Measurements from ENCODE around the gene FRYL. TPM values are rescaled to one million over a fixed set of nuclear protein-coding genes. Genes with fewer than 3 reads are reported as not detected.

FRYL gene
- total RNA-seq, 4 donors from 2014 or later: 14.5 to 43.7 (median 20.1) TPM

DNA sequence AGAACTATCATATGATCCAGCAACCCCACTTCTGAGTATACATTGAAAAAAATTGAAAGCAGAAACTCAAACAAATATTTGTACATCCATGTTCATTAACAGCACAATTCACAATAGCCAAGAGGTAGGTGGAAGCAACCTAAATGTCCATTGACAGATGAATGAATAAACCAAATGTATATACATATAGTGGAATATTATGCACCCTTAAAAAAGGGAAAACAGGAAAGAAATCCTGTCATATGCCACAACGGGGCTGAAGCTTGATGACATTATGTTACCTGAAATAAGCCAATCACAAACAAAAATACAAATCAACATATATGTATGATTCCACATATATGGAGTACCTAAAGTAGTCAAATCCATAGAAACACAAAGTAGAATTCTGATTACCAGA is 222.1 kb downstream of the FRYL start:
- intact Hi-C loops (cut with DNase I; ENCODE audit: low total_unique reads): no loop called here
- no peak for ATAC-seq
- DNase-seq: no peak
- no peak overlapping the region for H3K4me3 ChIP-seq
- no peaks in the 10 kb centered on the region for H3K4me1 ChIP-seq
- TF ChIP-seq POLR2A (IDR thresholded peaks at IDR 0.05): no peak
- TF ChIP-seq, protein P1, sequence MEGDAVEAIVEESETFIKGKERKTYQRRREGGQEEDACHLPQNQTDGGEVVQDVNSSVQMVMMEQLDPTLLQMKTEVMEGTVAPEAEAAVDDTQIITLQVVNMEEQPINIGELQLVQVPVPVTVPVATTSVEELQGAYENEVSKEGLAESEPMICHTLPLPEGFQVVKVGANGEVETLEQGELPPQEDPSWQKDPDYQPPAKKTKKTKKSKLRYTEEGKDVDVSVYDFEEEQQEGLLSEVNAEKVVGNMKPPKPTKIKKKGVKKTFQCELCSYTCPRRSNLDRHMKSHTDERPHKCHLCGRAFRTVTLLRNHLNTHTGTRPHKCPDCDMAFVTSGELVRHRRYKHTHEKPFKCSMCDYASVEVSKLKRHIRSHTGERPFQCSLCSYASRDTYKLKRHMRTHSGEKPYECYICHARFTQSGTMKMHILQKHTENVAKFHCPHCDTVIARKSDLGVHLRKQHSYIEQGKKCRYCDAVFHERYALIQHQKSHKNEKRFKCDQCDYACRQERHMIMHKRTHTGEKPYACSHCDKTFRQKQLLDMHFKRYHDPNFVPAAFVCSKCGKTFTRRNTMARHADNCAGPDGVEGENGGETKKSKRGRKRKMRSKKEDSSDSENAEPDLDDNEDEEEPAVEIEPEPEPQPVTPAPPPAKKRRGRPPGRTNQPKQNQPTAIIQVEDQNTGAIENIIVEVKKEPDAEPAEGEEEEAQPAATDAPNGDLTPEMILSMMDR (IDR thresholded peaks at IDR 0.05 in 4 of 5, conservative IDR thresholded peaks at IDR 0.05 in 1 of 5): no peak
- no peaks in the 10 kb centered on the region for H3K9me3 ChIP-seq
- H3K27me3 ChIP-seq: no peaks in the 10 kb centered on the region
- H3K36me3 ChIP-seq: peaks cover 2 to 85% of the 10 kb centered on the region in 2 donors
- no peak overlapping the region for H3K27ac ChIP-seq
- in situ Hi-C loops (cut with MboI; ENCODE audit: low sequenced_read_pairs in 4 of 4): no loop called here

- DNase-seq: no peak
- H3K27me3 ChIP-seq: no peaks in the 10 kb centered on the region
- in situ Hi-C loops (cut with MboI; ENCODE audit: low sequenced_read_pairs in 4 of 4) (no loop called here), intact Hi-C loops (cut with DNase I; ENCODE audit: low total_unique reads) (no loop called here)
- ATAC-seq: no peak
- peaks cover 2 to 86% of the 10 kb centered on the region in 2 donors for H3K36me3 ChIP-seq
- TF ChIP-seq, protein P1 (IDR thresholded peaks at IDR 0.05 in 4 of 5, conservative IDR thresholded peaks at IDR 0.05 in 1 of 5): no peak
- TF ChIP-seq POLR2A (IDR thresholded peaks at IDR 0.05): no peak
- H3K4me1 ChIP-seq: no peaks in the 10 kb centered on the region
- no peak overlapping the region for H3K27ac ChIP-seq
- no peak overlapping the region for H3K4me3 ChIP-seq
- H3K9me3 ChIP-seq: no peaks in the 10 kb centered on the region
These were observed 222.6 kb downstream of the FRYL start for GRCh38 chr4:48557478-48557877.

- H3K27ac ChIP-seq: no peak overlapping the region
These were observed 223.8 kb downstream of the FRYL start for GRCh38 chr4:48556268-48556667.

DNA sequence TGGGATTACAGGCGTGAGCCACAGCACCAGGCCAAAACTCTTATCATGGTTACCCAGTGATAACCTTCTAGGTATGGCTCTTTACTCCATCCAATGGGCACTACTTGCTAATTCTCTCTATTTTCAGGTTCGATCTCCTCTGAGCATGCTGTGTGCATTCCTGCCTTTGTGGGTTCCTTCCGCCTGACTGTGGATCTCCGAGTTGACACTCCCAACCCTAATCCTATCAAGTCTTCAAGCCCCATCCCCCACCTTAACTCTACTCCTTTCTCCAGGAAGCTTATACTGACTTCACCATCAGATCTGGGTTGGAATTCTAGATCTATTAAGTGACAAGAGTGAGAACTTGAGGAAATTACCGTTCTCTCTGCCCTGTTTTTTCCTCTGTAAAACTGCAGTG is 225.5 kb downstream of the FRYL start:
- Histone ChIP-seq H3K36me3 (peaks cover 2 to 90% of the 10 kb centered on the region in 2 donors), H3K4me1 (no peaks in the 10 kb centered on the region), H3K27me3 (no peaks in the 10 kb centered on the region), H3K9me3 (no peaks in the 10 kb centered on the region), H3K27ac (no peak overlapping the region), H3K4me3 (no peak overlapping the region)
- intact Hi-C loops (cut with DNase I; ENCODE audit: low total_unique reads) (no loop called here), in situ Hi-C loops (cut with MboI; ENCODE audit: low sequenced_read_pairs in 4 of 4) (no loop called here)
- ATAC-seq (no peak), DNase-seq (no peak)
- TF ChIP-seq POLR2A (IDR thresholded peaks at IDR 0.05): no peak
- TF ChIP-seq, protein P1 (IDR thresholded peaks at IDR 0.05 in 4 of 5, conservative IDR thresholded peaks at IDR 0.05 in 1 of 5): no peak

More at GRCh38 chr4:48556268-48556667, 223.8 kb downstream of the FRYL start:
- H3K4me3 ChIP-seq: no peak overlapping the region
- intact Hi-C loops (cut with DNase I; ENCODE audit: low total_unique reads): no loop called here
- DNase-seq (no peak), ATAC-seq (no peak)
- in situ Hi-C loops (cut with MboI; ENCODE audit: low sequenced_read_pairs in 4 of 4): no loop called here
- peaks cover 2 to 87% of the 10 kb centered on the region in 2 donors for H3K36me3 ChIP-seq
- TF ChIP-seq, protein P1 (IDR thresholded peaks at IDR 0.05 in 4 of 5, conservative IDR thresholded peaks at IDR 0.05 in 1 of 5): no peak
- TF ChIP-seq POLR2A (IDR thresholded peaks at IDR 0.05): no peak
- no peaks in the 10 kb centered on the region for H3K9me3 ChIP-seq
- no peaks in the 10 kb centered on the region for H3K4me1 ChIP-seq
- no peaks in the 10 kb centered on the region for H3K27me3 ChIP-seq

DNA sequence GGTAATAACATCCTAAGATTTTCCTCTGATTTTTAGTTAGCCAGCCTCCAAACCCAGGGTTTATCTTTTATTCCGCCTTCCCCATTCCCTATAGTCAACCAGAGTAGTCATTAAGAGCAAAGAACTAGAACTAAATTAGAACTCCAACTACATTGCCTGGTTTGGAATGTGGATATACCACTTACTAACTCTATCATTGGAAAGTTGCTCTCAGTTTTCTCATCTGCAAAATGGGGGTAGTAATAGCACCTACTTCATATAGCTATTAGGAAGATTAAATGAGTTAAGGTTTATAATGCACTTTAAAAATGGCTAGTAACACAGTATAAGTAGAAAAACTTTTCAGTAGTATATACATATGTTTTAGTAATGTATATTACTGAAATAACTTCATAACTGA is 226.4 kb downstream of the FRYL start:
- ATAC-seq (no peak), DNase-seq (no peak)
- in situ Hi-C loops (cut with MboI; ENCODE audit: low sequenced_read_pairs in 4 of 4) (no loop called here), intact Hi-C loops (cut with DNase I; ENCODE audit: low total_unique reads) (no loop called here)
- Histone ChIP-seq H3K27ac (no peak overlapping the region), H3K9me3 (no peaks in the 10 kb centered on the region), H3K4me3 (no peak overlapping the region), H3K36me3 (peaks cover 2 to 94% of the 10 kb centered on the region in 2 donors), H3K4me1 (no peaks in the 10 kb centered on the region), H3K27me3 (no peaks in the 10 kb centered on the region)
- TF ChIP-seq, protein P1 (IDR thresholded peaks at IDR 0.05 in 4 of 5, conservative IDR thresholded peaks at IDR 0.05 in 1 of 5): no peak
- no peak for TF ChIP-seq POLR2A (IDR thresholded peaks at IDR 0.05)
